ENCODE results near the gene SPNS3. TPM values are rescaled to one million over a fixed set of nuclear protein-coding genes. Genes with fewer than 3 reads are reported as not detected.

Gene SPNS3
- total and polyA plus RNA-seq, 4 donors, result 0.40 to 1.6 (median 0.52) TPM

DNA sequence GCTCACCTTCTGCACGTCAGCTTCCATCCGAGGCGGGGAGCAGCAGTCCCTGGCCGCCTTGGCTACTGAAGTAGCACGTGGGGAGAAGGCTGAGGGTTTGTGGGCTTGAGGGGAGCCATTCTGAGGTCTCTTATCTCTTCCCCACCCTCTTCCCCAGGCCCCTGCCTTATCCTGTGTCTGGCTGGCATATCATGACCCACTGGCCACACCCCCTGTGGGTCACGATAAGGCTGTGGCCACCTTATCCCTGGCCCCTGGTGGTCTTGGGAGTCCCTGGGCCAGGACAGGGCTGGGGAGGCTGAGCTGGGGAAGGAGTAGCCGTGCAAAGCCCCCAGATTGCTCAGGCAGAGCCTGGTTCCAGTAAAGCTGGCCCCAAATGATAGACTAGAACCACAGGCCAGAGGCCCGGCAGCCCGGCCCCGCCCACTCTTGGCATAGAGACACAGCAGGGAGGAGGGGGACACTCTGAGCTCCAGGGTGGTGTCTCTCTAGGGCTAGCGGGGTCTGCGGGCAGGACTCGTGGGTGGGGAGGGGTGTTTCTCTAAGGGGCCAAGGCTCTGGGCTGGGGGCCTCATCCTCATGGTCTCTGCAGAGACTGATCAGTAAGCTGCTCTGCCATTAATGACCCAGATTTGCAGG lies 72.6 kb downstream of the SPNS3 start:
- no peaks in the 10 kb centered on the region for H3K9me3 ChIP-seq (ENCODE audit: control insufficient read depth in 4 of 4, insufficient read depth in 3 of 4, low read length in 3 of 4)
- DNase-seq (no peak), ATAC-seq (ENCODE audit: insufficient read depth, low FRiP score) (no peak)
- peaks cover 0 to 66% (median 8%) of the 10 kb centered on the region in 5 donors for H3K4me1 ChIP-seq (ENCODE audit: control insufficient read depth in 5 of 5, insufficient read depth in 5 of 5, low read length in 5 of 5)
- H3K4me3 ChIP-seq, result no peak overlapping the region
- TF ChIP-seq, protein P1, sequence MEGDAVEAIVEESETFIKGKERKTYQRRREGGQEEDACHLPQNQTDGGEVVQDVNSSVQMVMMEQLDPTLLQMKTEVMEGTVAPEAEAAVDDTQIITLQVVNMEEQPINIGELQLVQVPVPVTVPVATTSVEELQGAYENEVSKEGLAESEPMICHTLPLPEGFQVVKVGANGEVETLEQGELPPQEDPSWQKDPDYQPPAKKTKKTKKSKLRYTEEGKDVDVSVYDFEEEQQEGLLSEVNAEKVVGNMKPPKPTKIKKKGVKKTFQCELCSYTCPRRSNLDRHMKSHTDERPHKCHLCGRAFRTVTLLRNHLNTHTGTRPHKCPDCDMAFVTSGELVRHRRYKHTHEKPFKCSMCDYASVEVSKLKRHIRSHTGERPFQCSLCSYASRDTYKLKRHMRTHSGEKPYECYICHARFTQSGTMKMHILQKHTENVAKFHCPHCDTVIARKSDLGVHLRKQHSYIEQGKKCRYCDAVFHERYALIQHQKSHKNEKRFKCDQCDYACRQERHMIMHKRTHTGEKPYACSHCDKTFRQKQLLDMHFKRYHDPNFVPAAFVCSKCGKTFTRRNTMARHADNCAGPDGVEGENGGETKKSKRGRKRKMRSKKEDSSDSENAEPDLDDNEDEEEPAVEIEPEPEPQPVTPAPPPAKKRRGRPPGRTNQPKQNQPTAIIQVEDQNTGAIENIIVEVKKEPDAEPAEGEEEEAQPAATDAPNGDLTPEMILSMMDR (IDR thresholded peaks at IDR 0.05; ENCODE audit: control extremely low read depth, extremely low read depth), result no peak
- H3K9ac ChIP-seq (ENCODE audit: insufficient read depth in 1 of 2, low read length in 2 of 2), result no peak overlapping the region
- no peaks in the 10 kb centered on the region for H3K36me3 ChIP-seq (ENCODE audit: control insufficient read depth in 4 of 4, insufficient read depth in 4 of 4, low read length in 4 of 4)
- H3K27ac ChIP-seq (ENCODE audit: low read depth in 1 of 2, low read length in 1 of 2), result peak overlapping the region in 1 of 2 donors; percentile 77
- 42 to 49% methylated on average over 10 to 13 of the region's 13 CpGs for WGBS, 2 donors
- H3K27me3 ChIP-seq (ENCODE audit: control insufficient read depth in 3 of 3, insufficient read depth in 3 of 3, low read length in 2 of 3), result peaks cover 0 to 2% (median 0%) of the 10 kb centered on the region in 3 donors

DNA sequence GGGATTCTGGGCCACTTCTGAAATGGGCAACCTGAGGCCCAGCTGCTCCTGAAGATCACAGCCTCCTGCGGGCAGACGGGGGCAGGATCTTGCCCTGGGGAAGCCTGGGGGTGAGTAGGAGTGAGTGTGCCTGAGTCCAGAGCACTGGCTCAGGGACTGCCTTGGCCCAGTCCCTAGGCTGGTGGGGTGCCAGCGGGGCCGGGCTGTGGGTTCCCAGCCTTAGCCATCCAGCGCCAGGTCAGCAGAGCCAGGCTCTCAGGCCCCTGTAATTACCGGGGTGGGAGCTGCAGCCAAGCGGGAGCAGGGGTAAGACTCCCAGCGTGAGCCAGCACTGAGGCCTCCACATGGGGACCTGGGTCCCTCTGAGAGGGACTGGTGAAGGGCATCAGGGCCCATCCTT lies 73.2 kb downstream of the SPNS3 start:
- TF ChIP-seq, protein P1 (IDR thresholded peaks at IDR 0.05; ENCODE audit: control extremely low read depth, extremely low read depth), result no peak
- Histone ChIP-seq H3K36me3 (ENCODE audit: control insufficient read depth in 4 of 4, insufficient read depth in 4 of 4, low read length in 4 of 4) (no peaks in the 10 kb centered on the region), H3K4me3 (no peak overlapping the region), H3K27ac (ENCODE audit: low read depth in 1 of 2, low read length in 1 of 2) (peak overlapping the region in 1 of 2 donors; percentile 9), H3K9me3 (ENCODE audit: control insufficient read depth in 4 of 4, insufficient read depth in 3 of 4, low read length in 3 of 4) (no peaks in the 10 kb centered on the region), H3K4me1 (ENCODE audit: control insufficient read depth in 5 of 5, insufficient read depth in 5 of 5, low read length in 5 of 5) (peaks cover 0 to 70% (median 8%) of the 10 kb centered on the region in 5 donors), H3K27me3 (ENCODE audit: control insufficient read depth in 3 of 3, insufficient read depth in 3 of 3, low read length in 2 of 3) (no peaks in the 10 kb centered on the region), H3K9ac (ENCODE audit: insufficient read depth in 1 of 2, low read length in 2 of 2) (no peak overlapping the region)
- no peak for ATAC-seq (ENCODE audit: insufficient read depth, low FRiP score)
- no peak for DNase-seq
- WGBS, 2 donors, result 78 to 86% methylated on average over 6 to 8 of the region's 8 CpGs

DNA sequence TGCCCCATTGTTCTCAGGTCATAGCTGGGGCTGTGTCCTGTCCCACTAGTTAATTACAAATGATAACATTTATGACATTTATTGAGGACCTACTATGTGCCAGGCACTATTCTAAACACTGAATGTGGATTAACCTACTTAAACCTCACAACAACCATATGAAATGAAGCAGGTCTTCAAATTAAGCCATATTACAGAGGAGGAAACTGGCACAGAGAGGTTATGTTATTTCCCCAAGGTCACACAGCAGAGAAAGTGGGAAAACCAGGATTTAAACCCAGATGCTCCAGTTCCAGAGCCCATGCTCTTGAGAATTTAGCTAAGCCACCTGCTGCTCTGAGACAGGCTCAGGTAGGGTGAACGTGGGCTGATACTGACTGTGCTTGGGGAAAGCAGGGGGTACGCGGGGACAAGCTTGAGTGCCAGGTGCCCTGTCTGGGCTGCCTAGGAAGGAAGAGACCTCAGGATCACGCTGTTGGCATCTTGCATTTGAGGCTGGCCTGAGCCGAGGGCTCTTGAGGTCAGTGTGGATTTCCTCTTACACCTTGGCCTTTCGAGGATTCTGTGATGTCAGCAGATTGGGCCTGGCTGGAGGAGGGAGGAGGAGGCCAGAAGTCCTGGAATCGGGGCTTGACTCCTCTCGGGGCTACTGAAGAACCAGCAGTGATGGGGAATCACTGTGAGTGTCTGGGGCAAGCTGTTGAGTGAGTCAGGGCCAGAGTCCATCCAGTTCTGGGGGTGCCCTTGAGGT lies 73.8 kb downstream of the SPNS3 start:
- Histone ChIP-seq H3K4me3 (no peak overlapping the region), H3K27ac (ENCODE audit: low read depth in 1 of 2, low read length in 1 of 2) (peak overlapping the region in 1 of 2 donors; percentile 70), H3K9me3 (ENCODE audit: control insufficient read depth in 4 of 4, insufficient read depth in 3 of 4, low read length in 3 of 4) (no peaks in the 10 kb centered on the region), H3K9ac (ENCODE audit: insufficient read depth in 1 of 2, low read length in 2 of 2) (no peak overlapping the region), H3K36me3 (ENCODE audit: control insufficient read depth in 4 of 4, insufficient read depth in 4 of 4, low read length in 4 of 4) (no peaks in the 10 kb centered on the region), H3K4me1 (ENCODE audit: control insufficient read depth in 5 of 5, insufficient read depth in 5 of 5, low read length in 5 of 5) (peaks cover 0 to 76% (median 8%) of the 10 kb centered on the region in 5 donors), H3K27me3 (ENCODE audit: control insufficient read depth in 3 of 3, insufficient read depth in 3 of 3, low read length in 2 of 3) (no peaks in the 10 kb centered on the region)
- DNase-seq, result no peak
- 49 to 59% methylated on average over 8 of the region's 8 CpGs for WGBS, 2 donors
- TF ChIP-seq, protein P1 (IDR thresholded peaks at IDR 0.05; ENCODE audit: control extremely low read depth, extremely low read depth), result no peak
- ATAC-seq (ENCODE audit: insufficient read depth, low FRiP score), result no peak
